B cell (primary cell): ENCODE results near the gene RANBP10. TPM values are rescaled to one million over a fixed set of nuclear protein-coding genes. Genes with fewer than 3 reads are reported as not detected.

Source experiments
- ATAC-seq: fragments of 200-7000 bp; cut with Tn5 transposase; one replicate; pipeline ENCODE4 v1.10.0; 2021; ENCODE audit warnings: low read depth, mild to moderate bottlenecking, moderate number of reproducible peaks, moderate library complexity
- CTCF ChIA-PET: fragments of 350-600 bp; sonication (Branson Sonifier 250); formaldehyde crosslinking; loops from one replicate; lab custom pipeline; 2021; ENCODE audit warnings: antibody characterized with exemption, inconsistent platforms; lab: Charles Lee
- POLR2A ChIA-PET: fragments of 350-600 bp; sonication (Branson Sonifier 250); formaldehyde crosslinking; loops from one replicate; lab custom pipeline; 2021; ENCODE audit warnings: antibody characterized with exemption; lab: Charles Lee
- DNase-seq: peaks from one replicate; pipeline ENCODE4 v3.0.0; 2013
- H2AFZ ChIP-seq: 2 replicates; pipeline ENCODE4 v1.6.1; 2012; ENCODE audit warnings: mild to moderate bottlenecking, low read depth, low read length; ENCODE audit not compliant: insufficient read depth, poor library complexity, severe bottlenecking
- H3K27ac ChIP-seq, 2 donors: 1 replicate in 1 of 2; 2 replicates in 1 of 2; pipeline ENCODE4 v1.5.1; 2012 to 2013; ENCODE audit warnings: low read length in 2 of 2, mild to moderate bottlenecking in 2 of 2, moderate library complexity in 1 of 2
- H3K27me3 ChIP-seq, 4 experiments: fragments of 200-600 bp in 1 of 4; sonication (generic) in 1 of 4; replicated peaks in 1 of 4; 1 replicate in 2 of 4; 2 replicates in 2 of 4; pipeline versions ENCODE4 v1.6.1 to v1.7.0; 2013 to 2016; ENCODE audit warnings: low read length in 3 of 4, mild to moderate bottlenecking in 2 of 4, mixed read lengths in 1 of 4, moderate library complexity in 1 of 4; ENCODE audit not compliant: insufficient read depth in 4 of 4, control insufficient read depth in 3 of 4; ENCODE audit errors: control extremely low read depth in 1 of 4
- H3K36me3 ChIP-seq, 2 experiments: replicated peaks in 1 of 2; 1 replicate in 1 of 2; 2 replicates in 1 of 2; pipeline versions ENCODE4 v1.6.1 to v1.7.1; 2013; ENCODE audit warnings: low read length in 1 of 2; ENCODE audit not compliant: insufficient read depth in 2 of 2, control insufficient read depth in 1 of 2; ENCODE audit errors: control extremely low read depth in 1 of 2, extremely low read depth in 1 of 2
- H3K4me1 ChIP-seq, 2 donors: fragments of 200-600 bp in 1 of 2; sonication (generic) in 1 of 2; 1 replicate in 1 of 2; 2 replicates in 1 of 2; pipeline versions ENCODE4 v1.5.1 to v1.6.1; 2013 to 2017; ENCODE audit warnings: low read length in 2 of 2; ENCODE audit not compliant: control insufficient read depth in 2 of 2, insufficient read depth in 2 of 2
- H3K4me2 ChIP-seq: replicated peaks from 2 replicates; pipeline ENCODE3; 2012; ENCODE audit warnings: mild to moderate bottlenecking, low read depth, low read length; ENCODE audit not compliant: poor library complexity, severe bottlenecking
- H3K4me3 ChIP-seq, 5 experiments: fragments of 200-600 bp in 1 of 5; sonication (generic) in 1 of 5; 1 replicate in 3 of 5; 2 replicates in 2 of 5; pipeline versions ENCODE4 v1.5.1 to v1.7.0; 2011 to 2016; ENCODE audit warnings: low read length in 4 of 5, mild to moderate bottlenecking in 4 of 5, low read depth in 2 of 5, control low read depth in 1 of 5, moderate library complexity in 1 of 5; ENCODE audit not compliant: insufficient read depth in 1 of 5; ENCODE audit errors: control extremely low read depth in 1 of 5, extremely low read depth in 1 of 5
- H3K79me2 ChIP-seq: fragments of 200-600 bp; sonication (generic); one replicate; pipeline ENCODE4 v1.6.0; 2016; ENCODE audit warnings: low read length; ENCODE audit not compliant: control insufficient read depth, insufficient read depth
- H3K9ac ChIP-seq: fragments of 200-600 bp; sonication (generic); 2 replicates; pipeline ENCODE4 v1.6.1; 2017; ENCODE audit warnings: mild to moderate bottlenecking, low read length, moderate library complexity
- H3K9me3 ChIP-seq, 3 donors: one replicate each; pipeline versions ENCODE4 v1.6.1 to v1.7.1; 2013; ENCODE audit warnings: low read length in 2 of 3; ENCODE audit not compliant: control insufficient read depth in 2 of 3, insufficient read depth in 1 of 3; ENCODE audit errors: control extremely low read depth in 1 of 3
- H4K20me1 ChIP-seq: 2 replicates; pipeline ENCODE4 v1.6.0; 2012; ENCODE audit warnings: mild to moderate bottlenecking, low read length; ENCODE audit not compliant: insufficient read depth, control insufficient read depth, poor library complexity, severe bottlenecking
- H3K27ac Mint-ChIP-seq: one replicate; pipeline ENCODE4 v1.8.0; 2021; ENCODE audit warnings: mixed read lengths
- H3K27me3 Mint-ChIP-seq: one replicate; pipeline ENCODE4 v1.8.0; 2021; ENCODE audit warnings: mixed read lengths
- H3K4me1 Mint-ChIP-seq: one replicate; pipeline ENCODE4 v1.8.0; 2021; ENCODE audit warnings: mixed read lengths
- H3K4me3 Mint-ChIP-seq: one replicate; pipeline ENCODE4 v1.8.0; 2021; ENCODE audit warnings: mixed read lengths
- H3K9me3 Mint-ChIP-seq: one replicate; pipeline ENCODE4 v1.8.0; 2022; ENCODE audit warnings: mixed read lengths; ENCODE audit not compliant: insufficient read depth
- CTCF ChIP-seq: fragments of 200-600 bp; IDR thresholded peaks from one replicate; pipeline ENCODE4 v1.8.0; 2022; ENCODE audit warnings: antibody characterized with exemption, mild to moderate bottlenecking
- EZH2 ChIP-seq: IDR thresholded peaks from 2 replicates; pipeline ENCODE4 v1.6.1; 2012; ENCODE audit warnings: borderline replicate concordance, low read depth, mild to moderate bottlenecking, moderate library complexity, low read length; ENCODE audit not compliant: insufficient read depth, poor library complexity, severe bottlenecking
- WGBS: methylation state at CpG from one replicate; pipeline ENCODE4 v1.1.5; 2013; ENCODE audit warnings: missing lambda C conversion rate; ENCODE audit not compliant: insufficient coverage; 5-methylcytosine and 5-hydroxymethylcytosine counted together
- intact Hi-C: fragments of 100-400 bp; cut with micrococcal nuclease; formaldehyde crosslinking; loops from one replicate; pipeline ENCODE4 v1.10.0; 2022
- polyA plus RNA-seq: library from polyadenylated mRNA; depleted of rRNA; stranded (reverse); fragments of >200 nt; gene quantifications from 2 replicates; pipeline ENCODE4 v1.2.3, GENCODE V29; 2012
- total RNA-seq, 2 donors: library from RNA; stranded (reverse); fragments of 120-200 nt in 1 of 2; gene quantifications; 1 replicate in 1 of 2; 2 replicates in 1 of 2; pipeline versions ENCODE4 v1.2.3 to v1.2.4, GENCODE V29; 2013 to 2022

The RANBP10 gene
- total and polyA plus RNA-seq, 2 donors (not counting 1 experiment from before 2014, with no cell fraction given), result 29.0 to 32.2 TPM

GRCh38 chr16:67762385-67762784 lies 44.0 kb downstream of the RANBP10 start:
- ChIA-PET POLR2A (no interaction called here), CTCF (interaction anchor here (0.5 kb wide), 2 partner anchors 55 to 1825 kb away, joined by 3 to 5 read pairs; no protein-coding TSS in a partner anchor)
- H3K4me3 ChIP-seq, result no peak overlapping the region
- no peaks in the 10 kb centered on the region for H3K27me3 Mint-ChIP-seq
- no peak overlapping the region for H3K4me2 ChIP-seq
- intact Hi-C loops, result no loop called here
- ATAC-seq, result no peak
- no peak overlapping the region for H2AFZ ChIP-seq
- no peak overlapping the region for H3K4me3 Mint-ChIP-seq
- peaks cover 26% of the 10 kb centered on the region for H3K4me1 Mint-ChIP-seq
- WGBS, result 100% methylated on average over 2 of the region's 2 CpGs
- DNase-seq, result no peak
- H3K4me1 ChIP-seq, result peaks cover 9 to 14% of the 10 kb centered on the region in 2 donors
- H4K20me1 ChIP-seq, result peaks cover 40% of the 10 kb centered on the region
- H3K27ac ChIP-seq, result no peak overlapping the region
- TF ChIP-seq CTCF (no peak), EZH2 (no peak)
- H3K27ac Mint-ChIP-seq, result no peak overlapping the region
- no peak overlapping the region for H3K9ac ChIP-seq
- H3K9me3 Mint-ChIP-seq, result no peaks in the 10 kb centered on the region
- H3K27me3 ChIP-seq, result no peaks in the 10 kb centered on the region
- peaks cover 74% of the 10 kb centered on the region for H3K79me2 ChIP-seq
- peaks cover 7 to 36% of the 10 kb centered on the region in 2 experiments for H3K36me3 ChIP-seq
- H3K9me3 ChIP-seq, result no peaks in the 10 kb centered on the region

- Mint-ChIP-seq H3K4me3 (no peak overlapping the region), H3K4me1 (peaks cover 26% of the 10 kb centered on the region), H3K27ac (no peak overlapping the region), H3K27me3 (no peaks in the 10 kb centered on the region), H3K9me3 (no peaks in the 10 kb centered on the region)
- DNase-seq (no peak), ATAC-seq (no peak)
- Histone ChIP-seq H4K20me1 (peaks cover 42% of the 10 kb centered on the region), H3K79me2 (peaks cover 74% of the 10 kb centered on the region), H3K36me3 (peaks cover 6 to 39% of the 10 kb centered on the region in 2 experiments), H3K27ac (no peak overlapping the region), H3K9me3 (no peaks in the 10 kb centered on the region), H3K27me3 (no peaks in the 10 kb centered on the region), H2AFZ (no peak overlapping the region), H3K4me1 (peaks cover 9 to 14% of the 10 kb centered on the region in 2 donors), H3K4me2 (no peak overlapping the region), H3K9ac (no peak overlapping the region), H3K4me3 (no peak overlapping the region)
- intact Hi-C loops, result no loop called here
- TF ChIP-seq EZH2 (no peak), CTCF (no peak)
- CTCF ChIA-PET, result interaction anchor here (0.6 kb wide), 1 partner anchor 48 kb away, joined by 3 read pairs; no protein-coding TSS in a partner anchor
- POLR2A ChIA-PET, result no interaction called here
- no CpG with 5 or more reads among the region's 1 CpG for WGBS
Observed at GRCh38 chr16:67761924-67762323, 44.4 kb downstream of the RANBP10 start.
